GM21786 (cell line): ENCODE measurements around the gene EHD2.
A peak's percentile ranks its signal among the peaks of the same experiment; 100 is the strongest.
"Not testable (repeated sequence)": the region's sequence is repeated elsewhere in the genome, so short reads cannot be mapped to it uniquely, and the experiment has no call there.

Experiments
- ATAC-seq: cut with Tn5 transposase; IDR thresholded peaks from one replicate; pipeline ENCODE4 v1.9.1; 2021; ENCODE audit not compliant: unreplicated experiment

EHD2 gene

GRCh38 chr19:47765523-47766358 lies 52.5 kb downstream of the EHD2 start:
- ATAC-seq: no peak

- ATAC-seq: no peak
Measured at GRCh38 chr19:47766359-47766620, 53.1 kb downstream of the EHD2 start.

GRCh38 chr19:47766670-47767069 lies 53.4 kb downstream of the EHD2 start:
- no peak for ATAC-seq

GRCh38 chr19:47767349-47767748 lies 54.1 kb downstream of the EHD2 start:
- ATAC-seq: no peak

- ATAC-seq: no peak
Measured at GRCh38 chr19:47768604-47769003, 55.4 kb downstream of the EHD2 start.

GRCh38 chr19:47769534-47769933 lies 56.3 kb downstream of the EHD2 start:
- no peak for ATAC-seq

- ATAC-seq: not testable (repeated sequence)
Measured at GRCh38 chr19:47771291-47771690, 58.1 kb downstream of the EHD2 start.

GRCh38 chr19:47776568-47776967 lies 63.3 kb downstream of the EHD2 start:
- ATAC-seq: no peak

GRCh38 chr19:47777245-47778048 lies 64.2 kb downstream of the EHD2 start:
- not testable (repeated sequence) for ATAC-seq

GRCh38 chr19:47778049-47778953 lies 65.1 kb downstream of the EHD2 start, which contains the start of gene SELENOW:
TSS of gene SELENOW (plus strand) at chr19:47778703. CDS start at chr19:47778786, 83 bp downstream.
- ATAC-seq: peak; percentile 74

- no peak for ATAC-seq
Measured at GRCh38 chr19:47778954-47779351, 65.7 kb downstream of the EHD2 start.

GRCh38 chr19:47779524-47780214 lies 66.4 kb downstream of the EHD2 start:
- no peak for ATAC-seq

- no peak for ATAC-seq
Measured at GRCh38 chr19:47780215-47780551, 67.0 kb downstream of the EHD2 start.

GRCh38 chr19:47781590-47782262 lies 68.5 kb downstream of the EHD2 start:
- ATAC-seq: no peak

- ATAC-seq: no peak
Measured at GRCh38 chr19:47786566-47786965, 73.3 kb downstream of the EHD2 start.

- ATAC-seq: not testable (repeated sequence)
Measured at GRCh38 chr19:47787307-47787706, 74.1 kb downstream of the EHD2 start.

GRCh38 chr19:47789811-47790210 lies 76.6 kb downstream of the EHD2 start:
- ATAC-seq: not testable (repeated sequence)

GRCh38 chr19:47790398-47790814 lies 77.2 kb downstream of the EHD2 start:
- no peak for ATAC-seq

GRCh38 chr19:47792616-47793015 lies 79.4 kb downstream of the EHD2 start:
- ATAC-seq: no peak
